HepG2 (cell line): Measurements from ENCODE around the gene MICALL2. TPM values are rescaled to one million over a fixed set of nuclear protein-coding genes. Genes with fewer than 3 reads are reported as not detected.

Experiments
- ATAC-seq: fragments of 200-7000 bp; cut with Tn5 transposase; 3 replicates; pipeline ENCODE4 v1.9.1; 2020; ENCODE audit warnings: mild to moderate bottlenecking, moderate library complexity
- BruUV-seq: library from RNA; stranded (reverse); fragments of 400-500 nt; replicated peaks from 2 replicates; lab custom pipeline; 2021; lab: Mats Ljungman, UMichigan
- CTCF ChIA-PET: fragments of 300-600 bp; formaldehyde crosslinking; extraction: SDS; loops from one replicate; lab custom pipeline; 2021; ENCODE audit warnings: low total read pairs, inconsistent platforms, low intra/inter-chr PET ratio; lab: Yijun Ruan, JAX
- POLR2A ChIA-PET: fragments of 350-600 bp; sonication (Branson Sonifier 250); formaldehyde crosslinking; loops from one replicate; lab custom pipeline; 2020; ENCODE audit warnings: antibody characterized with exemption, inconsistent platforms; lab: Yijun Ruan, JAX
- DNase-seq: peaks from one replicate; pipeline ENCODE4 v3.0.0-alpha.2; 2015; ENCODE audit warnings: low spot score
- FAIRE-seq: peaks from 3 replicates; lab custom pipeline; 2011; peaks lifted over from hg19 to GRCh38; lab: Jason Lieb, UNC
- H2AFZ ChIP-seq: one replicate; pipeline ENCODE4 v1.6.1; 2011; ENCODE audit warnings: low read length, inconsistent platforms
- H3K27ac ChIP-seq: fragments of 300-600 bp; 3 replicates; pipeline ENCODE4 v1.8.0; 2011; ENCODE audit warnings: mixed run types, mild to moderate bottlenecking, mixed read lengths, low read length, inconsistent platforms; ENCODE audit not compliant: insufficient read depth; ENCODE audit errors: extremely low read length
- H3K27me3 ChIP-seq, 2 experiments: fragments of 200-600 bp in 1 of 2; 2 replicates in 1 of 2; 3 replicates in 1 of 2; pipeline versions ENCODE4 v1.6.0 to v1.8.0; 2011; ENCODE audit warnings: low read length in 2 of 2, mild to moderate bottlenecking in 2 of 2, moderate library complexity in 2 of 2, inconsistent platforms in 1 of 2; ENCODE audit not compliant: insufficient read depth in 2 of 2, control insufficient read depth in 1 of 2
- H3K36me3 ChIP-seq, 2 experiments: fragments of 200-600 bp in 1 of 2; replicated peaks in 1 of 2; 2 replicates in 1 of 2; 3 replicates in 1 of 2; pipeline versions ENCODE4 v1.5.1 to v1.8.0; 2011; ENCODE audit warnings: low read length in 2 of 2, inconsistent platforms in 1 of 2; ENCODE audit not compliant: insufficient read depth in 2 of 2, control insufficient read depth in 1 of 2
- H3K4me1 ChIP-seq: 2 replicates; pipeline ENCODE4 v1.5.1; 2012; ENCODE audit warnings: low read length, inconsistent platforms; ENCODE audit not compliant: insufficient read depth
- H3K4me2 ChIP-seq: 2 replicates; pipeline ENCODE4 v1.6.0; 2011; ENCODE audit warnings: low read depth, low read length, inconsistent platforms
- H3K4me3 ChIP-seq, 3 experiments: fragments of 200-600 bp in 1 of 3; sonication (generic), shearing (Covaris generic) in 1 of 3; replicated peaks in 1 of 3; 2 replicates each; pipeline ENCODE4 v1.5.1; 2011 to 2016; ENCODE audit warnings: low read length in 3 of 3, inconsistent platforms in 2 of 3, low read depth in 2 of 3, mild to moderate bottlenecking in 2 of 3, control low read depth in 1 of 3, mixed read lengths in 1 of 3; ENCODE audit not compliant: insufficient read depth in 1 of 3
- H3K79me2 ChIP-seq: one replicate; pipeline ENCODE4 v1.6.1; 2011; ENCODE audit warnings: low read length, inconsistent platforms; ENCODE audit not compliant: insufficient read depth
- H3K9ac ChIP-seq: 2 replicates; pipeline ENCODE4 v1.6.0; 2011; ENCODE audit warnings: mild to moderate bottlenecking, low read depth, low read length, inconsistent platforms; ENCODE audit not compliant: insufficient read depth
- H3K9me3 ChIP-seq: 2 replicates; pipeline ENCODE4 v1.5.1; 2012; ENCODE audit warnings: mild to moderate bottlenecking, low read length
- H4K20me1 ChIP-seq: 2 replicates; pipeline ENCODE4 v1.6.0; 2011; ENCODE audit warnings: inconsistent platforms, mild to moderate bottlenecking, low read length, moderate library complexity; ENCODE audit not compliant: insufficient read depth
- HOXA3 ChIP-seq: sonication (generic); formaldehyde crosslinking; IDR thresholded peaks from 2 replicates; pipeline ENCODE4 v1.5.0; 2020; ENCODE audit warnings: missing genetic modification reagents
- REPIN1 ChIP-seq: sonication (generic); formaldehyde crosslinking; IDR thresholded peaks from 2 replicates; pipeline ENCODE4 v1.8.0; 2022; ENCODE audit warnings: missing genetic modification reagents, low read depth, mild to moderate bottlenecking, borderline replicate concordance
- TOPORS ChIP-seq: sonication (generic); formaldehyde crosslinking; IDR thresholded peaks from 2 replicates; pipeline ENCODE4 v1.8.0; 2023; ENCODE audit warnings: mild to moderate bottlenecking, missing genetic modification reagents
- ZBED4 ChIP-seq: sonication (generic); formaldehyde crosslinking; IDR thresholded peaks from 2 replicates; pipeline ENCODE4 v1.4.0; 2020; ENCODE audit warnings: missing genetic modification reagents, borderline replicate concordance
- ZNF234 ChIP-seq: sonication (generic); formaldehyde crosslinking; conservative IDR thresholded peaks from 2 replicates; pipeline ENCODE4 v1.5.1; 2020; ENCODE audit warnings: mild to moderate bottlenecking, missing genetic modification reagents
- ZNF350 ChIP-seq: sonication (generic); formaldehyde crosslinking; IDR thresholded peaks from 2 replicates; pipeline ENCODE4 v1.4.0; 2020; ENCODE audit warnings: mild to moderate bottlenecking, low read depth, missing genetic modification reagents, borderline replicate concordance
- WGBS: methylation state at CpG from one replicate; pipeline ENCODE4 v1.1.6; 2017; ENCODE audit warnings: low lambda C conversion rate; 5-methylcytosine and 5-hydroxymethylcytosine counted together
- in situ Hi-C: cut with HindIII; loops from 2 replicates; pipeline ENCODE4 v1.10.0; 2017; ENCODE audit warnings: low pct_unique_long_range_greater_than_20kb; ENCODE audit not compliant: extremely low pct_ligation_motif_present
- intact Hi-C: fragments of 100-400 bp; cut with micrococcal nuclease; formaldehyde crosslinking; loops from one replicate; pipeline ENCODE4 v1.10.0; 2022; ENCODE audit not compliant: unreplicated experiment
- polyA plus RNA-seq, 8 experiments: library from polyadenylated mRNA; depleted of rRNA in 3 of 8; stranded (reverse) in 7 of 8; unstranded in 1 of 8; fragments of >200 nt; fragmentation: Illumina TruSeq in 4 of 8; extraction: Trizol in 4 of 8; gene quantifications; 2 replicates each; pipeline versions ENCODE4 v1.2.1 to v1.2.3, GENCODE V29; 2011 to 2016; ENCODE audit warnings: low read depth in 4 of 8, missing spikeins in 1 of 8, mixed read lengths in 1 of 8; ENCODE audit not compliant: insufficient read depth in 1 of 8
- total RNA-seq, 5 experiments: library from RNA; depleted of rRNA; stranded (reverse); fragments of >200 nt; fragmentation: Illumina TruSeq; extraction: Trizol; gene quantifications; 2 replicates each; pipeline ENCODE4 v1.2.3, GENCODE V29; 2016; ENCODE audit warnings: low read depth in 1 of 5

MICALL2 gene
- total and polyA plus RNA-seq, 2 of the 13 experiments (the other 11 are each of a cell fraction or from before 2014, with no cell fraction given) = 5.8 to 12.4 TPM

GRCh38 chr7:1488016-1488415, 28.7 kb upstream of the MICALL2 start:
- no peaks in the 10 kb centered on the region for H3K4me1 ChIP-seq
- BruUV-seq = no TSS peak
- H3K4me2 ChIP-seq = no peak overlapping the region
- no peak for DNase-seq
- H2AFZ ChIP-seq = no peak overlapping the region
- no peaks in the 10 kb centered on the region for H4K20me1 ChIP-seq
- no peak overlapping the region for H3K4me3 ChIP-seq
- 92% methylated on average over 14 of the region's 20 CpGs for WGBS
- TF ChIP-seq ZBED4 (CRISPR knock-in tag) (no peak), REPIN1 (no peak), ZNF234 (no peak), HOXA3 (CRISPR knock-in tag) (no peak), ZNF350 (no peak), TOPORS (CRISPR knock-in tag) (no peak)
- TF ChIP-seq, all 625 proteins: peak for 0
- H3K9me3 ChIP-seq = no peaks in the 10 kb centered on the region
- POLR2A ChIA-PET = no interaction called here
- H3K9ac ChIP-seq = no peak overlapping the region
- no peaks in the 10 kb centered on the region for H3K27me3 ChIP-seq
- no peak for FAIRE-seq
- intact Hi-C loops = no loop called here
- no peak for ATAC-seq
- no peak overlapping the region for H3K27ac ChIP-seq
- H3K36me3 ChIP-seq = peaks cover 24 to 55% of the 10 kb centered on the region in 2 experiments; a peak in 4 of 5 replicates
- CTCF ChIA-PET = no interaction called here
- in situ Hi-C loops = no loop called here
- no peaks in the 10 kb centered on the region for H3K79me2 ChIP-seq
